22Rv1 (cell line): ENCODE measurements around the gene FAM3C.

Source experiments
- H3K27ac ChIP-seq: fragments of 450-650 bp; 2 replicates; pipeline ENCODE4 v1.5.1; 2017
- ZFX ChIP-seq: fragments of 450-650 bp; IDR thresholded peaks from 2 replicates; pipeline ENCODE4 v1.6.1; 2017; ENCODE audit warnings: antibody characterized with exemption, borderline replicate concordance
- TF ChIP-seq, protein P1 (sequence below): fragments of 450-650 bp; IDR thresholded peaks from 2 replicates; pipeline ENCODE4 v1.5.1; 2017; ENCODE audit warnings: mild to moderate bottlenecking

FAM3C gene

DNA sequence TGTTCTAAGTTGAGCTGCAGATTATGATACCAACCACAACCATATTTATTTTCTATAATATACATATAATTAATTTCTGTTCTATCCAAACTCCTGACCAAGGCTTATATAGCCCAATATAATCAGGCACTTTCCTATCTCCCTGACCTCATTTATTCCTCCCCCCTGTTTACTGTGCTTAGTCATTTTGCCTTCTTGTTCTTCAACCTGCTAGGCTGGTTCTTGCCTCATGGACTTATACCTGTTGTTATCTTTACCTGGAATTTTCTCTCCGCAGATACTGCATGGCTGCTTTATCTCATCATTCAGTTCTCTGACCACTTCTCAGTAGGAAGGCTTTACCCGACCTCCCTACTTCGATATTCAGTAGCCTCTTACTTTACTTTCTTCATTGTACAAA, 24.9 kb upstream of the FAM3C start:
- no peak overlapping the region for H3K27ac ChIP-seq
- TF ChIP-seq ZFX, result no peak
- TF ChIP-seq, protein P1, sequence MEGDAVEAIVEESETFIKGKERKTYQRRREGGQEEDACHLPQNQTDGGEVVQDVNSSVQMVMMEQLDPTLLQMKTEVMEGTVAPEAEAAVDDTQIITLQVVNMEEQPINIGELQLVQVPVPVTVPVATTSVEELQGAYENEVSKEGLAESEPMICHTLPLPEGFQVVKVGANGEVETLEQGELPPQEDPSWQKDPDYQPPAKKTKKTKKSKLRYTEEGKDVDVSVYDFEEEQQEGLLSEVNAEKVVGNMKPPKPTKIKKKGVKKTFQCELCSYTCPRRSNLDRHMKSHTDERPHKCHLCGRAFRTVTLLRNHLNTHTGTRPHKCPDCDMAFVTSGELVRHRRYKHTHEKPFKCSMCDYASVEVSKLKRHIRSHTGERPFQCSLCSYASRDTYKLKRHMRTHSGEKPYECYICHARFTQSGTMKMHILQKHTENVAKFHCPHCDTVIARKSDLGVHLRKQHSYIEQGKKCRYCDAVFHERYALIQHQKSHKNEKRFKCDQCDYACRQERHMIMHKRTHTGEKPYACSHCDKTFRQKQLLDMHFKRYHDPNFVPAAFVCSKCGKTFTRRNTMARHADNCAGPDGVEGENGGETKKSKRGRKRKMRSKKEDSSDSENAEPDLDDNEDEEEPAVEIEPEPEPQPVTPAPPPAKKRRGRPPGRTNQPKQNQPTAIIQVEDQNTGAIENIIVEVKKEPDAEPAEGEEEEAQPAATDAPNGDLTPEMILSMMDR, result no peak

DNA sequence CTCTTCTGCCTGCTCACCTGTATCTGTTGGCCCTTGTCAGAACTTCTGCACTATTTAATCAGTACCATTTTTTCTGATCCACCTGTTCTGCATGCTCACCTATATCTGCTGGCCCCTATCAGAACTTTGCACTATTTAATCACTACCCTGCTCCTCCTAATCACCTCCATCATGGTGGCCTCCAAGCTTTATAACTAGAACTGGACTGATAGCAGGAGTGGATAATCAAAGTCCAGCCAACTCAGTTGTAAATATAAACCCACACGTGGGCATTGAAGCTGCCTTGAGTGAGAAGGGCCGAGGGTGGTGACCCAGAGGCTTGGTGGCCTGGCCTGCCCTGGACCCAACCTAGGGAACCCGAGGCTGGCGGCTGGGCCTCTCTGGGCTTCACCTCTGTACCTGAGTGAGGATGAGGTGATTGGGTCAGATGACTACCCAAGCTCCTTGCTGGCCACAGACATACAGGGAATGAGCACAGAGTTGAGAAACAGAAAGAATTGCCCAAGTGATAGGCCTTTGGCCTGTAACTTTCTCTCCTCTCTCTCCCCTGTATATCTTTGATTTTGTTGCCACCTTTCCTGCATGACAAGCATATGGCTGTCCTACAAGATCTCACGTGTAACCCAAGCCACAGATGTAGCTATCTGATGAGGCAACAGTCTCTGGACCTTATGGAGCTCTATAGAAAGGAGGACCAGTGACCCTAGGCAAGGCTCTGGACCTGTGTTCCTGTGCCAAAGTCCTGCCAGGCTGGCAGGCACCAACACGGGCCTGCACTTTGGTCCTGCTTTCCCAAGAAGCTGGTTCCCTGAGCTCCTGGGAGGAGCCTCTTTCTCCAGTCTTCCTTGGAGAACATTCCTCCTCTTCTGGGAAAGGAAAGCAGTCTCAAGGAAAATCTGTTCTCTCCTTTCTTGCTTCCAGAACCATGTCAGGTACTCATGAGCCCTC, 23.4 kb upstream of the FAM3C start:
- H3K27ac ChIP-seq, result no peak overlapping the region
- TF ChIP-seq ZFX, result no peak
- TF ChIP-seq, protein P1, result no peak

DNA sequence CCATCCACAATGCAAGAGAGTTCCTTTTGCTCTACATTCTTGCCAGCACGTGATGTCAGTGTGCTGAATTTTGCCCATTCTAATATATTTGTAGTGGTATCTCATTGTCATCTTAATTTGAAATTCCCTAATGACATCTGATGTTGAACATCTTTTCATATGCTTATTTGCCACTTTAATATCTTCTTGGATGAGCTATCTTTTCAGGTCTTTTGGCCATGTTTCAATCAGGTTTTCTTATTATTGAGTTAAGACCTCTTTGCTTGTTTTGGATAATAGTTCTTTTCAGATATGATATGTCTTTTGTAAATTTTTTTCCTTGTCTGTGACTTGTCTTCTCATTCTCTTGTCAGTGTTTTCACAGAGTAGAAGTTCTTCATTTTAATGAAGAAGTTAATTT, 20.4 kb upstream of the FAM3C start:
- no peak overlapping the region for H3K27ac ChIP-seq
- TF ChIP-seq ZFX, result no peak
- TF ChIP-seq, protein P1, result no peak

DNA sequence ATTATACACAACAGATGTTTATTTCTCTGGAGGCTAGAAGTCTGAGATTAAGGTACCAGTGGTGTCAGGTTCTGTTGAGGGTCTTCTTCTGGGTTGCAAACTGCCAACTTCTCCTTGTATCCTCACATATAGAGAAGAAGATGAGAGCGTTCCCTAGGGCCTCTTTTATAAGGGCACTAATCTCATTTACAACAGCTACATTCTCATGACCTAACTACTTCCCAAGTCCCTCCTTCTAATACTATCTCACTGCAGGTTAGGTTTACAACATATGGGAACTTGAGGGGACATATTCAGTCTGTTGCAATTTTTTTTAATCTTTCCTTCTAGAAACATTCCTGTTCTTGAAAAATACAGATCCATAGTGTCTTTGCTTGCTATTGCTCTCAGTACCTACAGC, 18.3 kb upstream of the FAM3C start:
- no peak for TF ChIP-seq ZFX
- TF ChIP-seq, protein P1, result no peak
- no peak overlapping the region for H3K27ac ChIP-seq

DNA sequence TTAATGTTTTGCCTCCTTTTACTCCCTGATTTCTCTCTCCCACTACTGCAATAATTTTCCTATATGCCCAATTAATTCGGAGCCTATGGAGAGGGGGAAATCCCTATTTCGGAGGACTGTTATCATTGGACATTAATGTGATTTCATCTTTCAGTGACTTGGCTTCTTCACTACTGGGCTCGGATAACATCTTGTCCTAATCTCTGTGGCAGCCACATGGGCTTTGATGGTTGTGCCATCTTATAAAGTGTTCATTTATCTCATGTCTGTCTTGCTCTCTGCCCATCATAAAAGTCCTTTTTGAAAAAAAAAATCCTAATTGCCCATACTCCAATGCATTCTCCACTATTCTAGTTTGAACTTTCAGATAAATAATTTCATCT, 15.5 kb upstream of the FAM3C start:
- TF ChIP-seq ZFX, result no peak
- TF ChIP-seq, protein P1, result no peak
- H3K27ac ChIP-seq, result no peak overlapping the region

DNA sequence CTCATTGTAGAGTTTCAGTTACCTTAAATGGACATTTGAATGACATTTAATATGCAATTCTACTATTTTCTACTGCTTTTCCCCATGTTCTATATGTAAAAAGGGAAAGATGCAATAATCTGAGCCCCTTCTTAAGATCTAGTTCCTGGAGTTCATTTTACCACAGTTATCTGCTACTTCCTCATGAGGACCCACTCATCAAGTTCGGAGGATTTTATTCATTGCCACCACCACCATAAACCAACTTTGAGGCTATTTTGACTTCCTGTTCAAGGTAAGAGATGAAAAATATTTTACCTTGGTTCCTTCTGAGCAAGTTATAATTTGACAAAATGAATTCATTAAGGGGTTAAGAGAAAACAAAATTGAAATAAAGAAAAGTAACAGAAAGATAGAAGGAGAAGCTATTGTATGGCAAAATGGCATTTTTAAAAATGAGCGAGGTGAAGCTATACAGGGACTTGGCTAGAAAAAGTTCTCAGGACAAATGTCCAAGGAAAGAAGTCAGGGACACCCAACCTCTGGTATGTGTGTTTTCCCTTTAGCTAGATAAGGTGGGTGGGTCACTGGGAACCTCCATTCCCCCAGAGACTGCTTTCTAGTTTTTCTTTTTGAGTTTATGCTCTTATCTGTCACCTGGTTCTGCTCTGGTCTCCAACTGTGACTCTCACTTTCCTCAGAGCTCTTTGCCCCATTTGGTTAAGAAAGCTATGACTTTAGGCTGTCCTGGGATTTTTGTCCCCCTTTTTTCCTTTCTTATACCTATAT, 14.9 kb upstream of the FAM3C start:
- H3K27ac ChIP-seq, result no peak overlapping the region
- TF ChIP-seq, protein P1, result no peak
- no peak for TF ChIP-seq ZFX

DNA sequence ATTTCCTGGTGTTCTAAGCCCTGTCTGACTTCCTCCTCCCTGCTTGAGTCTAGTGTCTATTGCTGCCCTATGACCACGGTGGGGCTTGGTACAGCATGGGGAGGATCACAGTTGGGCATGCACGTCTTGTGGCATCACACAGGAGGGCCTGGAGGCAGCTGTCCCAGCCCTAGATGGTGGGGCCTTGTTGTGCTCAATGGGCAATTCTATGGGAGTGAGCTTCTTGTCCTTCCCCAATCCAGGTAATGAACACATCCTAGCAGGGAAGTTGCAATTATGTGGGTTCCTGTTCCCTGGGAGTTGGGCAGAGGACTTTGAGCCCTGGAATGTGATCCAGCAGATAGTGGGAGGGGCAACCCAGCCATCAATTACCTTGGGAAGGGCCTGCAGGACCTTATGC, 10.8 kb upstream of the FAM3C start:
- TF ChIP-seq, protein P1, result no peak

More for the DNA sequence above, 10.8 kb upstream of the FAM3C start:
- H3K27ac ChIP-seq, result no peak overlapping the region
